Liver (tissue), 9 donors: ENCODE measurements around the gene KIF12. TPM values are rescaled to one million over a fixed set of nuclear protein-coding genes. Genes with fewer than 3 reads are reported as not detected.

Experiments used
- DNase-seq: peaks from one replicate; pipeline ENCODE4 v3.0.0-alpha.2; 2017; ENCODE audit warnings: low spot score
- H3K27ac ChIP-seq, 2 donors: one replicate each; pipeline ENCODE4 v1.7.0; 2013; ENCODE audit warnings: inconsistent platforms in 2 of 2, low read length in 2 of 2, control low read depth in 1 of 2, low read depth in 1 of 2, mild to moderate bottlenecking in 1 of 2
- H3K27me3 ChIP-seq, 4 donors: one replicate each; pipeline versions ENCODE4 v1.6.1 to v1.7.0; 2013; ENCODE audit warnings: low read length in 3 of 4, inconsistent platforms in 1 of 4, mild to moderate bottlenecking in 1 of 4, moderate library complexity in 1 of 4; ENCODE audit not compliant: control insufficient read depth in 4 of 4, insufficient read depth in 4 of 4
- H3K36me3 ChIP-seq, 4 donors: one replicate each; pipeline versions ENCODE4 v1.6.1 to v1.7.0; 2013; ENCODE audit warnings: low read length in 3 of 4, mild to moderate bottlenecking in 3 of 4, low read depth in 1 of 4, moderate library complexity in 1 of 4; ENCODE audit not compliant: control insufficient read depth in 4 of 4, insufficient read depth in 3 of 4
- H3K4me1 ChIP-seq, 4 donors: one replicate each; pipeline versions ENCODE4 v1.6.1 to v1.7.0; 2013; ENCODE audit warnings: low read length in 3 of 4, mild to moderate bottlenecking in 3 of 4, moderate library complexity in 1 of 4; ENCODE audit not compliant: control insufficient read depth in 4 of 4, insufficient read depth in 4 of 4
- H3K4me3 ChIP-seq, 3 donors: one replicate each; pipeline versions ENCODE4 v1.6.1 to v1.7.0; 2013; ENCODE audit warnings: low read length in 3 of 3, control low read depth in 1 of 3, low read depth in 1 of 3, mild to moderate bottlenecking in 1 of 3
- H3K9ac ChIP-seq, 2 donors: one replicate each; pipeline ENCODE4 v1.7.0; 2013; ENCODE audit warnings: low read length in 2 of 2, mild to moderate bottlenecking in 2 of 2, moderate library complexity in 2 of 2, control low read depth in 1 of 2, low read depth in 1 of 2
- H3K9me3 ChIP-seq, 4 donors: one replicate each; pipeline versions ENCODE4 v1.6.1 to v1.7.0; 2013; ENCODE audit warnings: low read length in 3 of 4; ENCODE audit not compliant: control insufficient read depth in 4 of 4
- EGR1 ChIP-seq, 2 donors: IDR thresholded peaks; 2 replicates each; pipeline ENCODE4 v1.6.1; 2016 to 2018; ENCODE audit warnings: antibody characterized with exemption in 2 of 2, low read depth in 2 of 2
- FOXA2 ChIP-seq: IDR thresholded peaks from 2 replicates; pipeline ENCODE4 v1.6.1; 2016; ENCODE audit warnings: antibody characterized with exemption
- HNF4A ChIP-seq, 2 donors: conservative IDR thresholded peaks; 2 replicates each; pipeline ENCODE4 v1.6.1; 2016; ENCODE audit warnings: antibody characterized with exemption in 2 of 2, mild to moderate bottlenecking in 2 of 2
- HNF4G ChIP-seq: IDR thresholded peaks from 2 replicates; pipeline ENCODE4 v1.6.1; 2016; ENCODE audit warnings: antibody characterized with exemption
- RAD21 ChIP-seq, 2 donors: IDR thresholded peaks; 2 replicates each; pipeline ENCODE4 v1.6.1; 2016; ENCODE audit warnings: antibody characterized with exemption in 2 of 2, mild to moderate bottlenecking in 2 of 2
- RXRA ChIP-seq, 2 donors: IDR thresholded peaks; 2 replicates each; pipeline ENCODE4 v1.6.1; 2017 to 2018; ENCODE audit warnings: antibody characterized with exemption in 2 of 2, mild to moderate bottlenecking in 1 of 2
- SP1 ChIP-seq: IDR thresholded peaks from 2 replicates; pipeline ENCODE4 v1.6.1; 2018; ENCODE audit warnings: antibody characterized with exemption, mild to moderate bottlenecking
- WGBS: extraction: QIAGEN DNeasy Blood & Tissue Kit; methylation state at CpG from one replicate; pipeline ENCODE4 v1.1.7; 2013; 5-methylcytosine and 5-hydroxymethylcytosine counted together
- polyA plus RNA-seq, 2 donors: library from polyadenylated mRNA; stranded (reverse) in 1 of 2; unstranded in 1 of 2; fragments of 200-250 nt in 1 of 2; fragments of >200 nt in 1 of 2; fragmentation: Nextera tagmentation in 1 of 2; extraction: Ambion mirVana in 1 of 2; gene quantifications; one replicate each; pipeline versions ENCODE4 v1.2.1 to v1.2.3, GENCODE V29; 2013 to 2015
- total RNA-seq, 2 donors: library from RNA; depleted of rRNA; stranded (reverse); fragments of >200 nt; gene quantifications; one replicate each; pipeline ENCODE4 v1.2.3, GENCODE V29; 2014
- TF ChIP-seq, protein P1 (sequence below): IDR thresholded peaks from 2 replicates; pipeline ENCODE4 v1.6.1; 2016; ENCODE audit warnings: antibody characterized with exemption
- TF ChIP-seq, protein P2 (sequence below): IDR thresholded peaks from 2 replicates; pipeline ENCODE4 v1.6.1; 2016; ENCODE audit warnings: antibody characterized with exemption
- TF ChIP-seq, protein P3 (sequence below): fragments of 150-350 bp; IDR thresholded peaks from 2 replicates; pipeline ENCODE4 v1.5.1; 2017; ENCODE audit warnings: improper control_type of control experiment, low read depth, low read length; ENCODE audit not compliant: missing input control
- donor health status: healthy.
- donor health status: healthy.
- donor health status: healthy.
- donor health status: healthy.
- donor health status: healthy.

KIF12 gene
- total and polyA plus RNA-seq, 4 donors, result 2.9 to 11.8 (median 7.7) TPM

DNA sequence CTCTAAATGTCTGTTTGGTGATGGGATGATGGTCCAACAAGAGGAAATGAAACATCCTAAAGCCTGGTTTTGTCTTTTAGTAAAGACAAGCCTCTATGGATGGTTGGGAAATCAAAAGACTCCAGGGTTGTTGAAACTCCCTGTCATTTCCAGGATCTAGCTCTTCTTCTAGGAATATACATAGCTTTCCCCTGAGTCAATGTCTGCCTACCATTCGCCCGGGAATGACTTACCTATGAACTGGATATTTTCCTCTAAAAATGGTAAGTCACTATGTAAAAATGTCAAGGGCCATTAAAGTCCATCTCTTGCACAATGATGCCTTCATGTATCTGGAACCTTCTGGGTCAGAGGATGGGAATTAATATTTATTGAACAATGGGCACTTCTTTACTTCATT lies 11.1 kb upstream of the KIF12 start:
- TF ChIP-seq, protein P1, sequence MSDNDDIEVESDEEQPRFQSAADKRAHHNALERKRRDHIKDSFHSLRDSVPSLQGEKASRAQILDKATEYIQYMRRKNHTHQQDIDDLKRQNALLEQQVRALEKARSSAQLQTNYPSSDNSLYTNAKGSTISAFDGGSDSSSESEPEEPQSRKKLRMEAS, result no peak
- WGBS, result 93% methylated on average over 2 of the region's 2 CpGs
- H3K4me3 ChIP-seq, result no peak overlapping the region
- peaks cover 0 to 4% (median 0%) of the 10 kb centered on the region in 4 donors for H3K4me1 ChIP-seq
- H3K27me3 ChIP-seq, result no peaks in the 10 kb centered on the region
- no peak overlapping the region for H3K9ac ChIP-seq
- H3K9me3 ChIP-seq, result no peaks in the 10 kb centered on the region
- H3K27ac ChIP-seq, result no peak overlapping the region
- DNase-seq, result no peak
- no peaks in the 10 kb centered on the region for H3K36me3 ChIP-seq

DNA sequence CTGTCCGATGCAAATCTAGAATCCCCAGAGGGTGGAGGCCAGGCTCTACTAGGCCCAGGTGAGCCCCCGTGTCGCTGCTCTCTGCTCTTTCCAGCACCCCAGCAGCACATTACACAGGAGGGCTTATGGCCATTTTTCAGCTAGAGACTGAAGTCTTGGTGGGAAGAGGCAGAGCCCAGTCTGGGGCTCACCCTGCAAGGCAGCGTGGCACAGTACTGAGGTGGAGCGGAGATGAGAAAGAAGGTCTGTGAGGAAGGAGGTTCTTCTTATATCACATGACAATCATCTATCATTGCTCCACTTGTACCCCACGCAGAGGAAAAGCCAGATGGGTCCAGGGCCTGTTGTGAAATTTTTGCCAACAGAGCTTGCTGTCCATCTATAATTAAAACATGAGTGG lies 10.0 kb upstream of the KIF12 start:
- no peak for DNase-seq
- no peak overlapping the region for H3K9ac ChIP-seq
- TF ChIP-seq HNF4G, result no peak

DNA sequence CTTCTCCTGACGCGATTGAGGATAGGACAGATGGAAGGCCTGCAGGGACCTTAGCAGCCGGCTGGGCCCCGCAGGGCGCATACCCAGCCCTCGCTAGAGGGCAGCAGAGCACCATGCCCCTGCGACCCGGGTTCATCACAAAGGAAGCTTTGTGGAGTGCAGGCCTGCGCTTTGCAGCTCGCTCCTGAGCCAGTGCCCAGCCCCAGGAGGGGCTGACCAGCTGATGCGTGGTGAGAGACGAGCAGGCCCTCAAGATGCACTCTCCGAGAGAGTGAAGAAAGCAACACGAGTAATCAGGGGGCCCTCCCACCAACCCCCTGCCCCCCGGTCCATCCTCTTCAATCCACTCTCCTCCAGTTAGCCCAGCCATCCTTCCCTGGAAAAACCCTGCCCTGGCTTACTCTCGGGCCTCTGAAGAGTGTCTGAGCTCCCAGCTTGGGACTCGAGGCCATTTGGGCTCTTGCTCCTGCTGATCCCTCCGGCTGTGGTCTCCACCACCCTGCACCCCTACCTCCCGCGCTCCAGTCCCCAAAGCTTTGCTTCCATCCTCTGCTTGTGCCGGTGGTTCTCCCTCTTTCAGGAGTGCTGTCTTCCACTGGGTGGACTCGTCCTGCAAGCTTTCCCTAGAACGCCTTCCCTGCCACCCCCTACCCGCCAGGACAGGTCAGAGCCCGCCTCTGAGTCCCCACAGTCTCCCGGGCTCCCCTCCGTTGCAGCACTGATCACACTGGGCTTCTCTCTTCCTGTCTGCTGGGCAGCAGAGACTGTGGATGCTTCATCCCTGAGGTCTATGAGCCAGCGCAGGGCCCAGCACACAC lies 9.1 kb upstream of the KIF12 start:
- Histone ChIP-seq H3K9ac (no peak overlapping the region), H3K27me3 (no peaks in the 10 kb centered on the region), H3K36me3 (no peaks in the 10 kb centered on the region), H3K4me1 (peaks cover 0 to 4% (median 0%) of the 10 kb centered on the region in 4 donors), H3K4me3 (no peak overlapping the region), H3K9me3 (no peaks in the 10 kb centered on the region), H3K27ac (no peak overlapping the region)
- DNase-seq, result peak; percentile 80
- TF ChIP-seq, protein P2, sequence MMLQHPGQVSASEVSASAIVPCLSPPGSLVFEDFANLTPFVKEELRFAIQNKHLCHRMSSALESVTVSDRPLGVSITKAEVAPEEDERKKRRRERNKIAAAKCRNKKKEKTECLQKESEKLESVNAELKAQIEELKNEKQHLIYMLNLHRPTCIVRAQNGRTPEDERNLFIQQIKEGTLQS, result no peak
- TF ChIP-seq FOXA2, result no peak
- peak in 1 of 2 donors; percentile 53 for TF ChIP-seq RXRA (IDR thresholded peaks at IDR 0.05)
- TF ChIP-seq RAD21 (IDR thresholded peaks at IDR 0.05), result peak; percentile 99
- TF ChIP-seq HNF4A (conservative IDR thresholded peaks at IDR 0.05), result no peak
- no peak for TF ChIP-seq SP1
- no peak for TF ChIP-seq EGR1 (IDR thresholded peaks at IDR 0.05; ENCODE audit: low read depth in 2 of 2)
- no peak for TF ChIP-seq HNF4G
- TF ChIP-seq, protein P3, sequence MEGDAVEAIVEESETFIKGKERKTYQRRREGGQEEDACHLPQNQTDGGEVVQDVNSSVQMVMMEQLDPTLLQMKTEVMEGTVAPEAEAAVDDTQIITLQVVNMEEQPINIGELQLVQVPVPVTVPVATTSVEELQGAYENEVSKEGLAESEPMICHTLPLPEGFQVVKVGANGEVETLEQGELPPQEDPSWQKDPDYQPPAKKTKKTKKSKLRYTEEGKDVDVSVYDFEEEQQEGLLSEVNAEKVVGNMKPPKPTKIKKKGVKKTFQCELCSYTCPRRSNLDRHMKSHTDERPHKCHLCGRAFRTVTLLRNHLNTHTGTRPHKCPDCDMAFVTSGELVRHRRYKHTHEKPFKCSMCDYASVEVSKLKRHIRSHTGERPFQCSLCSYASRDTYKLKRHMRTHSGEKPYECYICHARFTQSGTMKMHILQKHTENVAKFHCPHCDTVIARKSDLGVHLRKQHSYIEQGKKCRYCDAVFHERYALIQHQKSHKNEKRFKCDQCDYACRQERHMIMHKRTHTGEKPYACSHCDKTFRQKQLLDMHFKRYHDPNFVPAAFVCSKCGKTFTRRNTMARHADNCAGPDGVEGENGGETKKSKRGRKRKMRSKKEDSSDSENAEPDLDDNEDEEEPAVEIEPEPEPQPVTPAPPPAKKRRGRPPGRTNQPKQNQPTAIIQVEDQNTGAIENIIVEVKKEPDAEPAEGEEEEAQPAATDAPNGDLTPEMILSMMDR, result peak; percentile 99
- TF ChIP-seq, protein P1, result no peak
- WGBS, result 43% methylated on average over 28 of the region's 28 CpGs

More for the DNA sequence above, 10.0 kb upstream of the KIF12 start:
- no peak overlapping the region for H3K27ac ChIP-seq
- peaks cover 0 to 4% (median 0%) of the 10 kb centered on the region in 4 donors for H3K4me1 ChIP-seq
- H3K4me3 ChIP-seq, result no peak overlapping the region
- no peaks in the 10 kb centered on the region for H3K9me3 ChIP-seq
- H3K36me3 ChIP-seq, result no peaks in the 10 kb centered on the region
- H3K27me3 ChIP-seq, result no peaks in the 10 kb centered on the region
- 95% methylated on average over 6 of the region's 6 CpGs for WGBS
